SK-N-MC (cell line): ENCODE measurements around the gene RASSF7.

Source experiments
- DNase-seq: peaks from one replicate; pipeline ENCODE4 v3.0.0-alpha.2; 2011; ENCODE audit warnings: low read depth, low spot score
- H3K27ac ChIP-seq: fragments of 200-600 bp; sonication (generic); 2 replicates; pipeline ENCODE4 v1.5.1; 2016; ENCODE audit warnings: mixed run types
- H3K36me3 ChIP-seq: fragments of 200-600 bp; sonication (generic); 2 replicates; pipeline ENCODE4 v1.6.1; 2017; ENCODE audit warnings: antibody characterized with exemption, low read length, mixed read lengths; ENCODE audit not compliant: insufficient read depth
- H3K4me3 ChIP-seq: fragments of 200-600 bp; sonication (generic); 2 replicates; pipeline ENCODE4 v1.5.1; 2016
- H3K9ac ChIP-seq: fragments of 200-600 bp; sonication (generic); 2 replicates; pipeline ENCODE4 v1.8.0; 2017; ENCODE audit warnings: mixed run types, mixed read lengths; ENCODE audit not compliant: insufficient read length
- H3K9me3 ChIP-seq: fragments of 200-600 bp; sonication (generic); 2 replicates; pipeline ENCODE4 v1.6.1; 2017; ENCODE audit warnings: low read depth, mild to moderate bottlenecking, antibody characterized with exemption, low read length, moderate library complexity, mixed read lengths
- EZH2 ChIP-seq: fragments of 200-600 bp; sonication (generic); IDR thresholded peaks from one replicate; pipeline ENCODE4 v1.6.1; 2017; ENCODE audit warnings: antibody characterized with exemption
- FOXP2 ChIP-seq: optimal IDR thresholded peaks from 2 replicates; pipeline ENCODE3; 2011; ENCODE audit warnings: mild to moderate bottlenecking, moderate library complexity; ENCODE audit not compliant: insufficient read depth; ENCODE audit errors: extremely low read length, control extremely low read depth
- POLR2AphosphoS5 ChIP-seq: IDR thresholded peaks from 2 replicates; pipeline ENCODE4 v1.6.1; 2012; ENCODE audit warnings: mild to moderate bottlenecking, low read depth, low read length, borderline replicate concordance

Gene RASSF7

DNA sequence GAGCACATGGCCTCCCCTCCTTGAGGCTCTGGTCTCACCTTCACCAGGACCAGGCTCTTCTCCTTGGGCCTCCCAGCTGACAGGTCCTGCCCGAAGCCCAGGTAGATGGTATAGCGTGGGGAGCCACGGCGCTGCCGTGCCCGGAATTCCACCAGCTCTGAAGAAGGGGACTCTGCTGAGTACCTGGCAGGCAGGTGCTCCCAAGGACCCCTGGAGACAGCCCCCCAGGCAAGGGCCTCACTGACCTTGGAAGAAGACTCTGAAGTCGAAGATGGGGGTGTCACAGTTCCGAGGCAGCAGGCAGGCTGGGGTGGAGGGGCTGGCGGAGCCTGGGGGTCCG lies 52.2 kb downstream of the RASSF7 start:
- no peak overlapping the region for H3K4me3 ChIP-seq
- H3K27ac ChIP-seq = no peak overlapping the region
- H3K36me3 ChIP-seq = peaks cover 40% of the 10 kb centered on the region; the same call in 1 of the 2 replicates
- H3K9me3 ChIP-seq = no peaks in the 10 kb centered on the region
- no peak for DNase-seq
- no peak overlapping the region for H3K9ac ChIP-seq
- no peak for TF ChIP-seq EZH2
- TF ChIP-seq FOXP2 = no peak
- TF ChIP-seq POLR2AphosphoS5 = no peak

DNA sequence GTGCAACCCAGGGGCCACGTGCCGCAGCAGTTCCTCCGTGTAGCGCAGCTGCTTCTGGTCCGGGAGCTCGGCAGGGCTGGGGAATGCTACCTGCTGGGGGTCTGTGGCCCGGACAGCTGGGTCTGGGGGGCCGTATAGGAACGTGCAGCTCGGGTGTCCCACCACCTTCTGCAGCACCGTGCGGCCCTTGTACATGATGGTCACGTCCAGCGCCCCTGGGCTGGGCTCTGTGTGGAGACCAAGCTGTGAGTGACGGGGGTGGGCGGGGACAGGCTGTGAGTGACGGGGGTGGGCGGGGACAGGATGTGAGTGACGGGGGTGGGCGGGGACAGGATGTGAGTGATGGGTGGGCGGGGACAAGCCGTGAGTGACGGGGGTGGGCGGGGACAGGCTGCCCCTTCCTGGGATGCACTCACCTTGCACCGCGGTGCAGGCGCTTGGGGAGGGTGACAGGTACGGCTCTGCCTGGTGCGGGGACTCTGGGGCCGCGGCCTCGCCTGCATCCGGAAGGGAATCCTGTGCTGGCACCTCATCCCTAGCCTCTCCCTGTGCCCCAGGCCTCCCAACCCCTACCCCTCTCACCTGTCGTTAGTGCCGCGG lies 52.7 kb downstream of the RASSF7 start:
- no peak overlapping the region for H3K27ac ChIP-seq

More for the DNA sequence above, 52.7 kb downstream of the RASSF7 start:
- Histone ChIP-seq H3K9me3 (no peaks in the 10 kb centered on the region), H3K36me3 (peaks cover 35% of the 10 kb centered on the region; the same call in 1 of the 2 replicates), H3K9ac (no peak overlapping the region), H3K4me3 (no peak overlapping the region)
- no peak for DNase-seq
- TF ChIP-seq POLR2AphosphoS5 (no peak), EZH2 (no peak), FOXP2 (no peak)
